NCI-H146 treated with DMSO at 0.1 percent for 48 hours (cell line): ENCODE measurements around the gene NLRP6.
"Not testable (repeated sequence)": the region's sequence is repeated elsewhere in the genome, so short reads cannot be mapped to it uniquely, and the experiment has no call there.

Experiments used
- DNase-seq: peaks from one replicate; lab custom pipeline; 2025; ENCODE audit not compliant: unreplicated experiment; lab: John Stamatoyannopoulos, UW

The NLRP6 gene

DNA sequence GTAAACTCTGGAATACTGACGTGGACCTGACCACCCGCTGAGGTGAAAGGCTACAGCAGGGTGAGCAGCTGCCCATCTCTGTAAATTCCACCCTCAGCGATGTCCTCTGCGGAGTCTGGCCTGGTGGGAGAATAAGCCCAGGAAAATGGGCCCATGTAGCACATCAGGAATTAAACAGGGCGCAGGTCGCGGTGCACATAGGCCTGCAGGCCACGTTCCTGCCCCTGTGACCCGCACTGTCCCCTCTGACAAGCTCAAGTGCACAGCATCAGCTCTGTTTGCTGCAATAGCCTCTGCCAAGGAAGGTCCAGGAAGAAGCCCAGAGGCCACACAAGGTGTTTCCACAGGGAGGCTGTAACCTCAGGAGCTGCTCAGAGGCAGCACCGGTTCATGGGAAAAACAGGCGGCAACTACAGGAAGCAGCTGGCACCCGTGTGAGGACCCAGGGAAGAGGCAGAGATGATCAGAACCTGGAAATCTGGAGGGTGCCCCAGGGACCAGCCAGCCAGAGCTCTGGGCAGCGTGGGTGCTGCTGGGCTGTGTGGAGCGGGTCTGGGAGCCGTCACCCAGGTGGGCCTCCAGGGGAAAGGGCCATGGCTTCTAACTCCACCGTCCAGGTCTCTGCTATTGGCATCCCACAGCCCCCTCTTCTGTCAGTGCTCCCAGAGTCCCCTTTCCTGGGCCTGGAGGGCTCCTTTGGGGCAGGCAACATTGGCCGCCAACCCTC lies 28.6 kb downstream of the NLRP6 start:
- no peak for DNase-seq

DNA sequence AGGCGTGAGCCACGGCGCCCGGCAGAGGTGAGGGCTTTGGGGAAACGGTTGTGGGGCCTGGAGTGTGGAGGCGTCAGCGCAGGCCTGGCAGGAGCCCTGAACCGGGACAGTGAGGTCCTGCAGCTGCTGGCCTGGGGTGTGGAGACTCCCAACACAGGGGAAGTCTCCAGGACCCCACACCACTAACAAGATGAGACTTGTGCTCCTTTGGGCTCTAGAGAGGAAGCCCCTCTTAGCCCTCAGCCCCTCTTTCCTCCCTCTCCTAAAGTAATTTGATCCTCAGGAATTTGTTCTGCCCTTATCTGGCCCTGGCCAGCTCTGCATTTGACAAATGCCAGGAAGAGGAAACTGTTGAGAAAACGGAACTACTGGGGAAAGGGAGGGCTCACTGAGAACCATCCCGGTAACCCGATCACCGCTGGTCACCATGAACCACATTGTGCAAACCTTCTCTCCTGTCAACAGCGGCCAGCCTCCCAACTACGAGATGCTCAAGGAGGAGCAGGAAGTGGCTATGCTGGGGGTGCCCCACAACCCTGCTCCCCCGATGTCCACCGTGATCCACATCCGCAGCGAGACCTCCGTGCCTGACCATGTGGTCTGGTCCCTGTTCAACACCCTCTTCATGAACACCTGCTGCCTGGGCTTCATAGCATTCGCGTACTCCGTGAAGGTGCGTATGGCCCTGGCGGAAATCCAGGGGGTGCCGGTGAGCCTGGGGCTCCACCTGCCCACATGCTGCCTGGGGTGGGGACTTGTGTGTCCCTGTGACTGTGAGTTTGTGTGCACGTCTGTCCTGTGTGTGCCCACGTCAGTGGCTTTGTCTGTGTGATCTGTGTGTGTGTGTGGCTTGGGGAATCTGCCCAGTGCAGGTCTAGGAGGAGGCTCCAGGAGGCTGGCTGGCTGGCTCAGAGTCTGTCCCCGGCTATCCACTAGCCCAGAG lies 29.8 kb downstream of the NLRP6 start, which contains the start of gene IFITM2:
IFITM2 (plus strand) TSS at position 51 of the 943 bp plus-strand sequence; CDS start at position 428, 377 bp downstream.
- not testable (repeated sequence) for DNase-seq

DNA sequence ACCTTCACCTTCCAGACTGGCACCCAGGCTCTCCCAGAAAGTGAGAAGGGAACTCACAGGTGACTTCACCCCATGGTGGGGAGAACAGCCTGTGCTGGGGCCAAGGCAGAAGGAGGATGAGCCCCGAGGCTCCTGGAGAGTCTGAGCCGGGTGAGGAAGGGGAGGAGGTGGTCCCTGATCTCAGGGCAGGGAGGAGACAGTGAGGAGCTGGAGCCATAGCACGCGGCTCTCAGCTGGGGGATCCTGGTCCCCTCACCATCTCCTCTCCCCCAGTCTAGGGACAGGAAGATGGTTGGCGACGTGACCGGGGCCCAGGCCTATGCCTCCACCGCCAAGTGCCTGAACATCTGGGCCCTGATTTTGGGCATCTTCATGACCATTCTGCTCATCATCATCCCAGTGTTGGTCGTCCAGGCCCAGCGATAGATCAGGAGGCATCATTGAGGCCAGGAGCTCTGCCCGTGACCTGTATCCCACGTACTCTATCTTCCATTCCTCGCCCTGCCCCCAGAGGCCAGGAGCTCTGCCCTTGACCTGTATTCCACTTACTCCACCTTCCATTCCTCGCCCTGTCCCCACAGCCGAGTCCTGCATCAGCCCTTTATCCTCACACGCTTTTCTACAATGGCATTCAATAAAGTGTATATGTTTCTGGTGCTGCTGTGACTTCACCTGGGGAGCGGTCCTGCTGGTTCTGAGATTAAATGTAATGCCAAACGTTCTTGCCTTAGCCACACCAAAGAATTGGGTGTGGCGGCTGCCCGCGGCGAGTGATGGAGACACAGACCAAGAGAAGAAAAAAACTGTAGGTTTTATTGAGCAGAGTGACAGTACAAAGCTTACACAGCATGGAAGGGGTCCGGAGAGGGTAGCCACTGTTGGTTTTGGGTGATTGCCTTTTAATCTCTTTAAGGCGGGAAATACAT lies 30.8 kb downstream of the NLRP6 start:
- not testable (repeated sequence) for DNase-seq

DNA sequence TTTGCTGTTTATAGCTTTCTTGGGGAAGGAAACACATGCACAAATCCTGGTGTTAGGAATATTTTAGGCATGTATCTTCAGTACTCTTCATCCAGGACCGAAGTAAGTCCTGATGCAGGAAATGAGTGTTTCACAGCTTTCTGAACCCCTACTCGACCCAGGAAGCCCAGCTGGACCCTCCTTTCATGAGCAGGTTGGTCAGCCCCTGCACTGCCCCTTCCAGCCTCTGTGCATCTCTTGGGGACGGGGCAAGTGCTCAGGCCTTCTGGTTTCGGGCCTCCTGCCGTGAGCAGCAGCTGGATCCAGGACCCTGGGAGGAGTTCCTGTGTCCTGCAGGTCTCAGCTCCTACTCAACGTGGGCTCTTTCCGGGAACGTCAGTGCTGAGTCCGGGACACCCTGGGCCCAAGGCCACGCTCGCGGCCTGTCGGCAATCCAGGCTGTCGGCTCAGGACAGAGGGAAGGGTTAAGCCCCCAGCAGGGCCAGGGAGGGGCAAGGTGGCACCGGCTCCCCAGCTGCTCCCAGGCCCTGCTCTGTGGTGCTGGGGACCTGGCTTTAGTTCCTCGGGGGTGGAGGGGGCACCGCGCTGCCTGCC lies 31.9 kb downstream of the NLRP6 start:
- not testable (repeated sequence) for DNase-seq

DNA sequence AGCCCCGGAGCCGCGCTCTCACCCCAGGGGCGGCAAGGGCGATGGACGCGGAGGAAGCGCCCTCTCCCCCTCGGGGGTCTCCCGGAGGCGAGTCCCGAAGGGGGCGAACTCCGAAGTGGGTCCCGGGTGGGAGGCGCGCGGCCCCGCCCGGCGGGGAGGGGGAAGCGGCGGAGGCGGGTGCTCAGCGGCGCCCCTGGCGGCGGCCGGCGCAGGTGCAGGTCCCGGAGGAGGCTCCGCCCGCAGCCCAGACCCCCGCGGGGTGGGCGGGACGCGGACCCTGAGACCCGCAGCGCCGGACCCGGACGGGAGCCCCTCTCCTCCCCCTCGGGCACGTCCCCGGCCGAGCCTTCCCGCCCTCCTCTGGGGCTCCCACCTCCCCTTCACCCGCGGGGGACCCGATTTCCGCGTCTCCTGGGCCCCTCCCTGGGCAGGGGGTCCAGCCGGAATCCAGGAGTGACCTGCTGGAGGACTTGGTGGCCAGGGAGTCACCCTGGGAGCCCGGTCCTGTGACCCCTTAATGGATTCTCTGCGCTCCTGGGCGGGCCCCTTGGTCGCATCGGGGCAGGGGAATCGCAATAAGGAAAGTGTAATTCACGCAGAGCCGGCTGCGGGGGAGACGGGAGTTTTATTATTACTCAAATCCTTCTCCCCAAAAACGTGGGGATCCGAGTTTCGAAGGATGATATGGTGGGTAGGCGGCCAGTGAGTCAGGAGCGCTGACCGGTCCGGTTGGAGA lies 33.0 kb downstream of the NLRP6 start:
- not testable (repeated sequence) for DNase-seq

DNA sequence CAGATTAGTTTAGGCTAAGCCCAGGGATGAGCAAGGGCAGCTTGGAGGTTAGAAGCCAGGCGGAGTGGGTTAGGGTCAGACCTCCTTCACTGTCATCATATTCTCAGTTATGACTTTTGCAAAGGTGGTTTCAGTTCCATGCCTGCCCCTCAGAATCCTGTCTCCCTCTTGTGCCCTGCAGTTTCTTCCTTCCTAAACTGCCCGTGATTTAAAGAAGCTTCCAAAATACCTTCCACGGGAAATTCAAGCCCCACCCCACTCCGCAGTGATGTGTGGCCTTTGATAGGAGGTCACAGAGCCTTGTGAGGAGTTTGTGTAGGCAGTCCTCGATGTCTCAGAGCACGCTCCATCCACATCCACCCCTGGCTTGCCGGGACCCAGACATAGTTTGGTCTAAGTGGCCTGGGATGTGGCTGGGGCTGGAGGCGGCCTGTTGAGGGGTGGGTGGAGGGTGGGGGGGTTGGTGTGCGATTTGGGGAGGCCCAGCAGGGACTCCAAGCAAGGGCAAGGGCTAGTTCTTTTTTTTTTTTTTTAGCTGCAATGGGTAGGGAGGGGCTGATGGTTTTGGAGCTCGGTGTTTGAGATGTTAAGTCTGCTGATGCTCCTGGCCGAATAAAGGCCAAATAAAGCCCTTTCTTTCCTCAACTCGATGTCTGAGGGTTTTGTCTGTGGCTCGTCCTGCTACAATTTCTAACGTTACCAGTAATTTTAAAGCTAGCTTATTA lies 34.0 kb downstream of the NLRP6 start:
- DNase-seq = no peak

DNA sequence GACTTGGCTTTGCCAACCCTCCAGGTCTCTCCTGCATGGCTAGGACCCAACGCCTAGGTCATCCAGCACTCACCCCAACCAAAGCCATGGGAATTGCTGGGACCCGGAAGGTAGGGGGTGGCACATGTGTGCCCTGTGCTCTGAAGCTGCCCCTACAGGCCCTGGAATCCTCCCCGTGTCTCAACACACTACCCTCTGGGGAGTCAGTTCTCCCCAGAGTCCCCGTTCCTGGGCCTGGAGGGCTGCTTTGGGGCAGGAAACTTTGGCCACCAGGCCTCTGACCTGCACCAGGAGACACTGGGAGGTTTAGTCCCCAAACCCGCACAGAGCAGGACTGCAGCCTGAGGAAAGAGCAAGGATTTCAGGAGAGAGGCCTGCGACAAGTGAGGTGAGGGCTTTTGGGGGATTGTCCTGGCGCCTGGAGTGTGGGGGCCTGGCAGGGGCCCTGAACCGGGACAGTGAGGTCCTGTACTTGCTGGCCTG lies 35.1 kb downstream of the NLRP6 start:
- DNase-seq = no peak

DNA sequence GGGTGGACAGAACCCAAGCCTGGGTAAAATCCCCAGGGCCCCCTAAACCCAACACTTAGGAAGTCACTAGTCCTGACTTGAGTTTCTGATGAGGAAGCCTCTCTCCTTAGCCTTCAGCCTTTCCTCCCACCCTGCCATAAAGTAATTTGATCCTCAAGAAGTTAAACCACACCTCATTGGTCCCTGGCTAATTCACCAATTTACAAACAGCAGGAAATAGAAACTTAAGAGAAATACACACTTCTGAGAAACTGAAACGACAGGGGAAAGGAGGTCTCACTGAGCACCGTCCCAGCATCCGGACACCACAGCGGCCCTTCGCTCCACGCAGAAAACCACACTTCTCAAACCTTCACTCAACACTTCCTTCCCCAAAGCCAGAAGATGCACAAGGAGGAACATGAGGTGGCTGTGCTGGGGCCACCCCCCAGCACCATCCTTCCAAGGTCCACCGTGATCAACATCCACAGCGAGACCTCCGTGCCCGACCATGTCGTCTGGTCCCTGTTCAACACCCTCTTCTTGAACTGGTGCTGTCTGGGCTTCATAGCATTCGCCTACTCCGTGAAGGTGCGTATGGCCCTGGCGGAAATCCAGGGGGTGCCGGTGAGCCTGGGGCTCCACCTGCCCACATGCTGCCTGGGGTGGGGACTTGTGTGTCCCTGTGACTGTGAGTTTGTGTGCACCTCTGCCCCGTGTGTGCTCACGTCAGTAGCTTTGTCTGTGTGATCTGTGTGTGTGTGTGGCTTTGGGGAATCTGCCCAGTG lies 35.8 kb downstream of the NLRP6 start, which contains the start of gene IFITM1:
IFITM1 (plus strand) TSS at position 254 of the 767 bp plus-strand sequence; CDS start at position 385, 131 bp downstream.
- DNase-seq = no peak

DNA sequence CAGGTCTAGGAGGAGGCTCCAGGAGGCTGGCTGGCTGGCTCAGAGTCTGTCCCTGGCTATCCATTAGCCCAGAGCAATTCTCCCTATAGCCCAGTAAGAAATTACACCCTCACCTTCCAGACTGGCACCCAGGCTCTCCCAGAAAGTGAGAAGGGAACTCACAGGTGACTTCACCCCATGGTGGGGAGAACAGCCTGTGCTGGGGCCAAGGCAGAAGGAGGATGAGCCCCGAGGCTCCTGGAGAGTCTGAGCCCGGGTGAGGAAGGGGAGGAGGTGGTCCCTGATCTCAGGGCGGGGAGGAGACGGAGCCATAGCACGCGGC lies 36.3 kb downstream of the NLRP6 start:
- not testable (repeated sequence) for DNase-seq

DNA sequence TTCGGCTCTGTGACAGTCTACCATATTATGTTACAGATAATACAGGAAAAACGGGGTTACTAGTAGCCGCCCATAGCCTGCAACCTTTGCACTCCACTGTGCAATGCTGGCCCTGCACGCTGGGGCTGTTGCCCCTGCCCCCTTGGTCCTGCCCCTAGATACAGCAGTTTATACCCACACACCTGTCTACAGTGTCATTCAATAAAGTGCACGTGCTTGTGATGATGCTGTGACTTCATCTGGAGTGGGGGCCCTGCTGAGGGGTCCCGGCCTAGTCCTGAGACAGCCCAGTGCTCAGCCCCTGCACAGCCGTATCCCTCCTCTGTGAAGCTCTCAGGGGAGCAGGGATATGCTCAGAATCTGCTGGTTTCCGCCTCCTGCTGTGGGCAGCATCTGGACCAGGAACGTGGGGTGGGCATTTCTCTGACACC lies 36.9 kb downstream of the NLRP6 start:
- DNase-seq = no peak

DNA sequence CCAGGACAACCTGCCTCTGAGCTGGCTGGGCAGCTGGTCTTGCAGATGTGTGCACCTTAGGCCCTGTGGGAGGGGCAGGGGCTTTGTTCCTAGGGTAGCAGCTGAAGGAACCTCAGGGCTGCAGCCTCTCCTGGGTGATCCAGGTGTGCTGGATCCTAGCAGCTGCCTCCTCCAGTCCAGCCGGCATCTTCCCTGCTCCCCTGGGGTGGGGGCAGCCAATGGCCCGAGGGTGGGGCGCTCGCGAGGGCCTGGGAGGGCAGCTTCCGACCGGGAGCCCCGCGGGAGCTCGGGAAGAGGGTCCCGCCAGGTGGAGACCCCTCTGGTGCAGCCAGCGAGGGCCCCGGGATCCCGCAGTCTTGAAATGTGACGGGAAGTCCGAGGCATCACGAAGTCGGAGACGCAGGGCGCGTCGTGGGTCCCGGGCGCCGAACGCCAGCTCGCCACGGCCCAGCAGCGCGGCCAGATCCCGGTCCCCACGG lies 37.3 kb downstream of the NLRP6 start:
- DNase-seq = no peak

DNA sequence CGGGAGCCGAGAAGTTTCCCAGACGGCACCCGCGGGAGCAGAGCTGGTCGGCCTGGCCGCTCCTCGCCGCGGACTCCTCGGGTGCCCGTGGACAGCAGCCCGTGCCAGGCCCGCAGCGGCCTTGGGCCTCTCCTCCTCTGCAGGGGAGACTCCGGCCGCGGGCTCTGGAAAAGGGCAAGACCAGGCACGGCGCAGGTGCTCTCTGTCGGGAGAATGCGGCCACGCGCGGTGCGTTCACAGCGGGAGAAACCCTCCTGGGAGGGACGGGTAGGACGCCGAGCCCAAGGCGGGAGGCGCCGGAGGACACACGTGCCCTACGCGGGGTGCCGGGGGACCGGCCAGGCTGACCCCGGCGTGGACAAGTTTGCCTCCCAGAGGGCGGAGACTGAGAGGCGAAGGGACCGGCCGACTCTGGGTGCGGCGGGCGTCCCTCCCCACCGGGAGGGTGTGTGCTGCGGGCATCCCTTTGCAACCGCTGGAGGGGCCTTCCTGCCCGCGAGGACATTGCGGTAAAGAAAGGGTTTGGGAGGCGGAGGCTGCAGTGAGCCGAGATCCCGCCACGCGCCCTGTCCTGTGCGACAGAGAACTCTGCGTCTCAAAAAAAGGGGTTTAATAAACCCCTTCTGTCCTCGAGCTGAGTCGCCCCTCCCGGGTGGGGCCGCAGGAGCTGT lies 38.0 kb downstream of the NLRP6 start:
- no peak for DNase-seq

DNA sequence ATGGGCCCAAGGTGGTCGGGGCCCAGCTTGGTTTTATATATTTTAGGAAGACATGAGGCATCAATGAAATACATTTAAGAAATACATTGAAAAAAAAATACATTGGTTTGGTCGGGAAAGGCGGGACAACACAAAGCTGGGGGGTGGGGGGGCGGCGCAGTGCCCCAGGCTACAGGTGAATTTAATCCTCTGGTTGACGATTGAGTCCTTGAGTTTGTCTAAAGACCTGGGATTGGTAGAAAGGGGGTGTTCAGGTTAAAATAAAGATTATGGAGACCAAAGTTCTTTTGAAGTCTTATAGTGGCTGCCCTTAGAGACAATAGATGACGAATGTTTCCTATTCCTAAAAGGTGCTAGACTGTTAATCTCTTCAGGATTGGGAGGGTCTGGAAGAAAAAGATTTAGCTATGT lies 38.7 kb downstream of the NLRP6 start:
- no peak for DNase-seq

DNA sequence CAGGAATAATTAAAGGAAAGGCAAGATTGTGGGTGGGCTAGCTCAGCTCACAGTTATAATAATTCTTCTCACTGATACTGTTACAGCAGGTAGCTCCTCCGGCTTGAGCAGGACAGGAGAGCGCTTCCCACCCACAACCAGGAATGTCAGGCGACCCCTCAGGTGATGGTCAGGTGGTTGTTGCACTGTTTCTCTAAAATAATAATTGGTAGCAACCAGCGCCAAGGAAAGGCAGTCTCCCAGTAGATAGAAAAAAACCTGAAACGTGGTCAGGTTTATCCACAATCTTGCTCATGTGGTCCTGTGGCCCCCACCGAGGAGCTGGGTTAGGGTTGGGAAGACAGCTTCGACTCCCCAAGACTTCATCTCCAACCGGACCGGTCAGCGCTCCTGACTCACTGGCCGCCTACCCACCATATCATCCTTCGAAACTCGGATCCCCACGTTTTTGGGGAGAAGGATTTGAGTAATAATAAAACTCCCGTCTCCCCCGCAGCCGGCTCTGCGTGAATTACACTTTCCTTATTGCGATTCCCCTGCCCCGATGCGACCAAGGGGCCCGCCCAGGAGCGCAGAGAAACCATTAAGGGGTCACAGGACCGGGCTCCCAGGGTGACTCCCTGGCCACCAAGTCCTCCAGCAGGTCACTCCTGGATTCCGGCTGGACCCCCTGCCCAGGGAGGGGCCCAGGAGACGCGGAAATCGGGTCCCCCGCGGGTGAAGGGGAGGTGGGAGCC lies 39.6 kb downstream of the NLRP6 start:
- not testable (repeated sequence) for DNase-seq

DNA sequence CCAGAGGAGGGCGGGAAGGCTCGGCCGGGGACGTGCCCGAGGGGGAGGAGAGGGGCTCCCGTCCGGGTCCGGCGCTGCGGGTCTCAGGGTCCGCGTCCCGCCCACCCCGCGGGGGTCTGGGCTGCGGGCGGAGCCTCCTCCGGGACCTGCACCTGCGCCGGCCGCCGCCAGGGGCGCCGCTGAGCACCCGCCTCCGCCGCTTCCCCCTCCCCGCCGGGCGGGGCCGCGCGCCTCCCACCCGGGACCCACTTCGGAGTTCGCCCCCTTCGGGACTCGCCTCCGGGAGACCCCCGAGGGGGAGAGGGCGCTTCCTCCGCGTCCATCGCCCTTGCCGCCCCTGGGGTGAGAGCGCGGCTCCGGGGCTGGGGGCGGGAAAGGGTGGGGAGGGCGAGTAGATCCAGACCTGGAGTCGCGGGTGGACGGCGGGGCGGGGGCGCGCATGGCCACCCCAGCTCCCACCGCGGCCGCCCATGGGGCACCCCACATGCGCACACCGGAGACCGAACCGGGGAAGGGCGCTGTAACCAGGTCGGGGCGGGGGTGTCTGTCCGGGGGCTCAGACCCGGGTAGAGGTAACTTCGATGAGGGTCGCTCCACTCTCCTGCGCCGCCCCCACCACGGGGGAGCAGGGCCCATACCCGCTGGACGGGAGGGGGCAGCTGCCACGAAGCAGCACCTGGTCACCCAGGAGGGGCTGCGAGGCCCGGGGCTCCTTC lies 40.4 kb downstream of the NLRP6 start:
- DNase-seq = not testable (repeated sequence)
